ENCODE results near the gene AFM.

AFM gene

DNA sequence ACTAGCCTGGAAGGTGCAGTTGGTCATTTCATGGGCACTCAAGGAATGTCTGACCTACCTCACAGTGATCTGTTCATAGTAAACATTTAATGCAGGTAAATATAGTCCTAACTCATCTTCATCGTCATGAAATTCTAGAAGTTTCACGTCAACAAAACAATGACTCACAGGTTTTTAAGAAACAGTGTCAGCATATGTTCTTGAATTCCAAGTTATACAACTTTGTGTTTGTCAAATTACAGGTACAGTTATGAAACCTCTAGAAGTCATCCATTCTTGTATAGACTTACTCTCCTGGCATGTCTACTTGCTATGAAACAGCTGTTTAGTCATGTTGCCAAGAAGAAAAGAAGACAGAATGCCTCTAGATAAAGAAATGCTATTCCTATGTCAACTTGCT lies 46.6 kb downstream of the AFM start:
- no peak for DNase-seq

DNA sequence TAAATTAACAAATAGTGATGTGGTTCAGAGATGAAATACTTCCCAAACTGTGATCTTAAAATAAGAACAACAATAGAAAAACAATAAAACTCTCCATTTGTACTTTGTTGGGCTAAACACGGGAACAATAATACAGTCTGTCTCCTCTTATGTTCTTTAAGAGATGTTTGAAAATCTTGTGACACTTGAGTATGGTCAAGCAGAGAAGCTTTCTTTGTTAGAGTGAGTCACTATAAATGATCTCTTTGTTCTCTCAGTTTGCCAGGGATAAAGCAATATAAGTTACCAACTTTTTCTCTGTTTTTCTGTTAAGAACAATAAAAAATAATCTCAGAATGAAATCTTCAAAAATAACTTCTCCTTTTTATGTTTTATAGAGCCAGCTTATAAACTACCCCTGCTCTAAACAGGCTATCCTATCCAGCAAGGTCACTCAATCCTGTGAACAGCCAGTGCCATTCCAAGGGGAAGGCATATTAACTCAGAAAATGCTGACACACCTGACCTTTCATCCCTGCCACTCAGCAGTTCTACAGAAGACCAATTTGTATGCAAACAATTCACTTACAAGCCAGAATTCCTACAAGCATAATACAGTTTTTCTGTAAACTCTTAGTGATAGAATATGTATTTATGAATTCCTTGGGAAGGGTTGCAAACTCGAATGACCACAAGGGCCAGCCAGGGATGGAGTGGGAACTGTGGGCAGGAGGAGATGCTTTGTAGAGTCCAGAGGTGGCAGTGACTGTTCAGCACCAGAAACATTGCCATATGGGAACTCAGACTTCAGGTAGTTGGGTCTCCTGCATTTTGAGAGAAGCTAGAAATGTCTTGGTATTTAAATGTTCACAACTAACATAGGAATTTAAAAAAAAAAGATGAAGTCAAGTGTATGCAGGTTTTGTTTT lies 52.2 kb downstream of the AFM start:
- no peaks in the 10 kb centered on the region for H3K36me3 ChIP-seq
- H3K27me3 ChIP-seq: no peaks in the 10 kb centered on the region
- TF ChIP-seq, protein P1, sequence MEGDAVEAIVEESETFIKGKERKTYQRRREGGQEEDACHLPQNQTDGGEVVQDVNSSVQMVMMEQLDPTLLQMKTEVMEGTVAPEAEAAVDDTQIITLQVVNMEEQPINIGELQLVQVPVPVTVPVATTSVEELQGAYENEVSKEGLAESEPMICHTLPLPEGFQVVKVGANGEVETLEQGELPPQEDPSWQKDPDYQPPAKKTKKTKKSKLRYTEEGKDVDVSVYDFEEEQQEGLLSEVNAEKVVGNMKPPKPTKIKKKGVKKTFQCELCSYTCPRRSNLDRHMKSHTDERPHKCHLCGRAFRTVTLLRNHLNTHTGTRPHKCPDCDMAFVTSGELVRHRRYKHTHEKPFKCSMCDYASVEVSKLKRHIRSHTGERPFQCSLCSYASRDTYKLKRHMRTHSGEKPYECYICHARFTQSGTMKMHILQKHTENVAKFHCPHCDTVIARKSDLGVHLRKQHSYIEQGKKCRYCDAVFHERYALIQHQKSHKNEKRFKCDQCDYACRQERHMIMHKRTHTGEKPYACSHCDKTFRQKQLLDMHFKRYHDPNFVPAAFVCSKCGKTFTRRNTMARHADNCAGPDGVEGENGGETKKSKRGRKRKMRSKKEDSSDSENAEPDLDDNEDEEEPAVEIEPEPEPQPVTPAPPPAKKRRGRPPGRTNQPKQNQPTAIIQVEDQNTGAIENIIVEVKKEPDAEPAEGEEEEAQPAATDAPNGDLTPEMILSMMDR (IDR thresholded peaks at IDR 0.05): no peak
- intact Hi-C loops (cut with DNase I; ENCODE audit: low total_unique reads): no loop called here
- no peaks in the 10 kb centered on the region for H3K4me1 ChIP-seq
- no peak overlapping the region for H3K27ac ChIP-seq
- no peak overlapping the region for H3K4me3 ChIP-seq
- no peaks in the 10 kb centered on the region for H3K9me3 ChIP-seq
- DNase-seq: no peak

More for the DNA sequence above, 46.6 kb downstream of the AFM start:
- Histone ChIP-seq H3K4me3 (no peak overlapping the region), H3K4me1 (no peaks in the 10 kb centered on the region), H3K27me3 (no peaks in the 10 kb centered on the region), H3K36me3 (no peaks in the 10 kb centered on the region), H3K27ac (no peak overlapping the region), H3K9me3 (no peaks in the 10 kb centered on the region)
- intact Hi-C loops (cut with DNase I; ENCODE audit: low total_unique reads): no loop called here
- TF ChIP-seq, protein P1 (IDR thresholded peaks at IDR 0.05): no peak

DNA sequence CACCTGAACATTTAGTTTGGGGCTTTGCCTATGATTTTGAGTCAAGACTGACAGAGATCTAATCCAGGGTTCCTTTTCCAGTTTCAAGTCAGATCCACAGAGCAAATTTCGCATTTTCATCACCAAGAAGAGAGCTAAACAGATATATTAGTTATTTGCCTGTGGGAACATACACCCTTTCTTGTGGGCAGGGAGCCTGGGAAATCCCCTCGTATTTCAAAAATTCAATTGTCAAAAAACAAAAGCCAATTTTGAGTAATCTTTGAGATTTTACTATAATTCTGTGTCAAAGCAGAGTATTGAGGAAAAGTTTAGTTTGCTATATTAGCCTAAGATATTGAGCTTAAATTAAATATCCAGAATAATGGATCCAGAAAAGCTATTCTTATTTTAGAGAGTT lies 56.6 kb downstream of the AFM start:
- TF ChIP-seq, protein P1 (IDR thresholded peaks at IDR 0.05): no peak
- H3K4me1 ChIP-seq: no peaks in the 10 kb centered on the region
- intact Hi-C loops (cut with DNase I; ENCODE audit: low total_unique reads): no loop called here
- no peaks in the 10 kb centered on the region for H3K36me3 ChIP-seq
- no peak for DNase-seq
- H3K9me3 ChIP-seq: no peaks in the 10 kb centered on the region
- no peak overlapping the region for H3K27ac ChIP-seq
- no peaks in the 10 kb centered on the region for H3K27me3 ChIP-seq
- H3K4me3 ChIP-seq: no peak overlapping the region

DNA sequence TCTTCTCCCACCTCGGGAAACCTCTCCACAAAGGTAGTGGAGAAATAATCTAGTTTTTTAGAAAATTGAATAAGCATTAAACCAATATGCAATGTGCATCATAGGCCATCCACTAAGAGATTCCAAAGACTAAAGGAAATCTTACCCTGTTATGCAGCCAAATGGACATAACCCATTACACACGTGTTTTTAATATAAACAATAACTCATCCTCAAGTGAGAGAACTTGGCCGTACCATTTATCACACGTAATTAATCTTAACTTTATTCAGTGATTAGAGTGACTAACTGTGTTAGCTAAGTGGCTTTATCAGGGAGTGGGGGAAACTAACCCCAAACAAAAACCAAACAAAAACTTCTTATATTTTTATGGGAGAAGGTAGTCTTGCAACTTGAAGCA lies 57.8 kb downstream of the AFM start:
- H3K4me1 ChIP-seq: no peaks in the 10 kb centered on the region
- H3K27me3 ChIP-seq: no peaks in the 10 kb centered on the region
- no peak for DNase-seq
- H3K36me3 ChIP-seq: no peaks in the 10 kb centered on the region
- no peaks in the 10 kb centered on the region for H3K9me3 ChIP-seq
- H3K4me3 ChIP-seq: no peak overlapping the region
- H3K27ac ChIP-seq: no peak overlapping the region
- TF ChIP-seq, protein P1 (IDR thresholded peaks at IDR 0.05): no peak
- intact Hi-C loops (cut with DNase I; ENCODE audit: low total_unique reads): no loop called here

DNA sequence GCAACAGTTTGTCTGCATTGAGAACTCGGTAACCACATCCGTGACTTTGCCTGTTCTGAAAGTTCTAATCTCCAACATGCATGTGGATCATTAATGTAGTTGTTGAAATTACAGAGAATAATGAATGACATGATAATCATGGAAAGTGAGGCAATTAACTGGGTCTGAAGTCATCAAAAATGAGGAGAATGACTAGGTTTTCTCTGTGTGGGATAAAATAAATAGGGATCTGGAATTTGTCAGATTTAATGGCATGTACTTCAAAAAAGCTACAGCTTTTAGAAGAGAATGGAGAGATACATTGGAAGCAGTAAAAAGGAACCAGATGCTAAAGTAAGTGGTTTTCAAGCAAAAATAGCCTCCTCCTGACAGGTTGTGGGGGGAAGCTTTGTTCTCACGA lies 59.3 kb downstream of the AFM start:
- Histone ChIP-seq H3K9me3 (no peaks in the 10 kb centered on the region), H3K4me1 (no peaks in the 10 kb centered on the region), H3K36me3 (no peaks in the 10 kb centered on the region), H3K27me3 (no peaks in the 10 kb centered on the region), H3K27ac (no peak overlapping the region), H3K4me3 (no peak overlapping the region)
- DNase-seq: no peak
- intact Hi-C loops (cut with DNase I; ENCODE audit: low total_unique reads): no loop called here
- TF ChIP-seq, protein P1 (IDR thresholded peaks at IDR 0.05): no peak
